Osteoblast (primary cell): Measurements from ENCODE around the gene CRYGN. TPM values are rescaled to one million over a fixed set of nuclear protein-coding genes. Genes with fewer than 3 reads are reported as not detected.
A peak's percentile ranks its signal among the peaks of the same experiment; 100 is the strongest.

Experiments used
- DNase-seq: peaks from one replicate; pipeline ENCODE4 v3.0.0; 2011; ENCODE audit warnings: low spot score, mixed read lengths; ENCODE audit not compliant: insufficient read length; ENCODE audit errors: missing footprints
- H2AFZ ChIP-seq: 2 replicates; pipeline ENCODE4 v1.6.0; 2011; ENCODE audit warnings: mild to moderate bottlenecking, low read length
- H3K27ac ChIP-seq: 2 replicates; pipeline ENCODE4 v1.5.1; 2011; ENCODE audit warnings: mild to moderate bottlenecking, low read depth, low read length, moderate library complexity
- H3K27me3 ChIP-seq: 2 replicates; pipeline ENCODE4 v1.6.0; 2012; ENCODE audit warnings: mild to moderate bottlenecking, control low read depth, inconsistent platforms, low read length, moderate library complexity; ENCODE audit not compliant: insufficient read depth
- H3K36me3 ChIP-seq: 2 replicates; pipeline ENCODE4 v1.5.1; 2011; ENCODE audit warnings: mild to moderate bottlenecking, low read length, control low read depth, moderate library complexity; ENCODE audit not compliant: insufficient read depth
- H3K4me1 ChIP-seq: 2 replicates; pipeline ENCODE4 v1.5.1; 2011; ENCODE audit warnings: mild to moderate bottlenecking, low read length, control low read depth, moderate library complexity; ENCODE audit not compliant: insufficient read depth
- H3K4me2 ChIP-seq: 2 replicates; pipeline ENCODE4 v1.6.0; 2011; ENCODE audit warnings: mild to moderate bottlenecking, low read length; ENCODE audit not compliant: insufficient read depth
- H3K4me3 ChIP-seq: fragments of 200-600 bp; sonication (generic); 3 replicates; pipeline ENCODE4 v1.5.1; 2012; ENCODE audit warnings: mild to moderate bottlenecking, low read length, inconsistent platforms; ENCODE audit not compliant: insufficient read depth
- H3K79me2 ChIP-seq: 2 replicates; pipeline ENCODE4 v1.6.0; 2012; ENCODE audit warnings: mild to moderate bottlenecking, low read length, control low read depth, inconsistent platforms; ENCODE audit not compliant: insufficient read depth
- H3K9me3 ChIP-seq: 2 replicates; pipeline ENCODE4 v1.5.1; 2011; ENCODE audit warnings: low read depth, low read length, control low read depth
- H4K20me1 ChIP-seq: 2 replicates; pipeline ENCODE4 v1.6.0; 2012; ENCODE audit warnings: mild to moderate bottlenecking, low read length, control low read depth; ENCODE audit not compliant: insufficient read depth
- CTCF ChIP-seq: IDR thresholded peaks from 2 replicates; pipeline ENCODE4 v1.5.1; 2011; ENCODE audit warnings: mild to moderate bottlenecking, low read depth, low read length, moderate library complexity; ENCODE audit errors: extremely low read depth
- total RNA-seq: library from RNA; depleted of rRNA; stranded (reverse); fragments of >200 nt; gene quantifications from 2 replicates; pipeline ENCODE4 v1.2.3, GENCODE V29; 2012

Gene CRYGN
- total RNA-seq, 1 donor: 0.72 TPM

GRCh38 chr7:151406051-151406875, 33.7 kb downstream of the CRYGN start:
- no peaks in the 10 kb centered on the region for H3K36me3 ChIP-seq
- peak; percentile 55 for DNase-seq
- no peak overlapping the region for H3K4me2 ChIP-seq
- peaks cover 33% of the 10 kb centered on the region for H3K27me3 ChIP-seq
- H3K4me3 ChIP-seq: no peak overlapping the region
- no peak overlapping the region for H2AFZ ChIP-seq
- TF ChIP-seq CTCF: no peak
- no peaks in the 10 kb centered on the region for H4K20me1 ChIP-seq
- no peak overlapping the region for H3K27ac ChIP-seq
- no peaks in the 10 kb centered on the region for H3K79me2 ChIP-seq
- peaks cover 15% of the 10 kb centered on the region for H3K4me1 ChIP-seq
- no peaks in the 10 kb centered on the region for H3K9me3 ChIP-seq

GRCh38 chr7:151405588-151405987, 34.4 kb downstream of the CRYGN start:
- no peak overlapping the region for H3K4me3 ChIP-seq
- H3K79me2 ChIP-seq: no peaks in the 10 kb centered on the region
- H3K4me2 ChIP-seq: no peak overlapping the region
- peaks cover 15% of the 10 kb centered on the region for H3K4me1 ChIP-seq
- H4K20me1 ChIP-seq: no peaks in the 10 kb centered on the region
- no peaks in the 10 kb centered on the region for H3K36me3 ChIP-seq
- H3K9me3 ChIP-seq: no peaks in the 10 kb centered on the region
- TF ChIP-seq CTCF: no peak
- peaks cover 26% of the 10 kb centered on the region for H3K27me3 ChIP-seq
- no peak overlapping the region for H2AFZ ChIP-seq
- DNase-seq: peak; percentile 83
- no peak overlapping the region for H3K27ac ChIP-seq

GRCh38 chr7:151405056-151405455, 34.9 kb downstream of the CRYGN start:
- no peak for TF ChIP-seq CTCF
- no peaks in the 10 kb centered on the region for H4K20me1 ChIP-seq
- H3K79me2 ChIP-seq: no peaks in the 10 kb centered on the region
- no peak overlapping the region for H3K4me3 ChIP-seq
- no peak overlapping the region for H3K4me2 ChIP-seq
- DNase-seq: no peak
- peaks cover 15% of the 10 kb centered on the region for H3K4me1 ChIP-seq
- H2AFZ ChIP-seq: no peak overlapping the region
- peaks cover 21% of the 10 kb centered on the region for H3K27me3 ChIP-seq
- no peaks in the 10 kb centered on the region for H3K36me3 ChIP-seq
- no peak overlapping the region for H3K27ac ChIP-seq
- H3K9me3 ChIP-seq: no peaks in the 10 kb centered on the region

- H3K79me2 ChIP-seq: no peaks in the 10 kb centered on the region
- H3K27me3 ChIP-seq: peaks cover 16% of the 10 kb centered on the region
- H3K36me3 ChIP-seq: no peaks in the 10 kb centered on the region
- H3K4me3 ChIP-seq: no peak overlapping the region
- no peak overlapping the region for H2AFZ ChIP-seq
- peak overlapping the region; percentile 27 for H3K4me2 ChIP-seq
- TF ChIP-seq CTCF: no peak
- DNase-seq: peak; percentile 97
- H3K4me1 ChIP-seq: peaks cover 15% of the 10 kb centered on the region
- no peaks in the 10 kb centered on the region for H3K9me3 ChIP-seq
- H3K27ac ChIP-seq: no peak overlapping the region
- no peaks in the 10 kb centered on the region for H4K20me1 ChIP-seq
These were observed 35.5 kb downstream of the CRYGN start for GRCh38 chr7:151404216-151405011.
